ENCODE measurements around the gene RNH1.

Gene RNH1

DNA sequence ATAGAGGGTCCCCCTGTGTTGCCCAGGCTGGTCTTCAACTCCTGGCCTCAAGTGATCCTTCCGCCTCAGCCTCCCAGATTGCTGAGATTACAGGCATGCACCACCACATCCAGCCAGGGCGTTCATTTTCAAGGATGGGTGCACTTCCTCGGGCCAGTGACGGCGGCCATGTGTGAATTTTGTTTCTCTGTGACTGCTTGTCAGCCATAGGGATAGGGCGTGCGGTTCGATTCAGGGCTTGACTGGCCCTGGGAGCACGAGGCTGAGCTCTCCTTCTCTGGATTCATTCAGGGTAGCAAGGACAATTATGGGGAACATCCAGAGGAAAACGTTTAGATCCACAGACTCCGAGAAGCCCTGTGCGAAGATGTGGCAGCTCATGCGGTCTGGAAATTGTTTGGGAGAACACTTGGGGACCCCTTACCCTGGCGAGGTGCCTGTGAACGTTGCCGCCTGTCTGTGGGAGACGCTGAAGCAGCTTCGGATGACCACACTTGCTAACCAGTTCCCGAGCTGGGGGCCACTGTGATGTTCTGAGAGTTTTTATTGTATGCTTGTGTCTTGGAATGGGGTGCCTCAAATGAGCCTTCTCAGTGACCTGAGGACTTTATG lies 54.0 kb downstream of the RNH1 start:
- H3K36me3 ChIP-seq (ENCODE audit: control insufficient read depth, insufficient read depth, low read length) = peaks cover 1% of the 10 kb centered on the region
- H2BK120ac ChIP-seq (ENCODE audit: low read depth, low read length) = no peak overlapping the region
- H3K18ac ChIP-seq (ENCODE audit: low read length) = no peak overlapping the region
- no peak overlapping the region for H4K5ac ChIP-seq (ENCODE audit: low read length)
- no peak overlapping the region for H3K4me2 ChIP-seq (ENCODE audit: low read length)
- no peak for DNase-seq
- no peak overlapping the region for H3K9ac ChIP-seq (ENCODE audit: low read length)
- no peak overlapping the region for H3K4ac ChIP-seq (ENCODE audit: low read depth, low read length)
- no peak overlapping the region for H2AK5ac ChIP-seq (ENCODE audit: low read length)
- H3K4me3 ChIP-seq (ENCODE audit: low read length) = no peak overlapping the region
- H2BK15ac ChIP-seq (replicated peaks; ENCODE audit: low read depth) = no peak overlapping the region
- no peaks in the 10 kb centered on the region for H3K27me3 ChIP-seq (ENCODE audit: insufficient read depth, low read length, poor library complexity)
- H3K4me1 ChIP-seq (ENCODE audit: control insufficient read depth, low read depth, low read length) = no peaks in the 10 kb centered on the region
- no peak overlapping the region for H3K56ac ChIP-seq (ENCODE audit: low read length)
- H3K27ac ChIP-seq (ENCODE audit: low read depth, low read length) = no peak overlapping the region
- peaks cover 59% of the 10 kb centered on the region for H3K79me2 ChIP-seq (ENCODE audit: control insufficient read depth, insufficient read depth, low read length)
- H4K8ac ChIP-seq (ENCODE audit: low read depth, low read length) = no peak overlapping the region
- no CpG with 5 or more reads among the region's 19 CpGs for WGBS (ENCODE audit: extremely low coverage, insufficient coverage, low lambda C conversion rate)
- H2BK5ac ChIP-seq (ENCODE audit: low read length) = no peak overlapping the region
- H3K79me1 ChIP-seq (ENCODE audit: low read length) = peaks cover 34% of the 10 kb centered on the region
- H3K23ac ChIP-seq (ENCODE audit: low read length) = no peak overlapping the region

DNA sequence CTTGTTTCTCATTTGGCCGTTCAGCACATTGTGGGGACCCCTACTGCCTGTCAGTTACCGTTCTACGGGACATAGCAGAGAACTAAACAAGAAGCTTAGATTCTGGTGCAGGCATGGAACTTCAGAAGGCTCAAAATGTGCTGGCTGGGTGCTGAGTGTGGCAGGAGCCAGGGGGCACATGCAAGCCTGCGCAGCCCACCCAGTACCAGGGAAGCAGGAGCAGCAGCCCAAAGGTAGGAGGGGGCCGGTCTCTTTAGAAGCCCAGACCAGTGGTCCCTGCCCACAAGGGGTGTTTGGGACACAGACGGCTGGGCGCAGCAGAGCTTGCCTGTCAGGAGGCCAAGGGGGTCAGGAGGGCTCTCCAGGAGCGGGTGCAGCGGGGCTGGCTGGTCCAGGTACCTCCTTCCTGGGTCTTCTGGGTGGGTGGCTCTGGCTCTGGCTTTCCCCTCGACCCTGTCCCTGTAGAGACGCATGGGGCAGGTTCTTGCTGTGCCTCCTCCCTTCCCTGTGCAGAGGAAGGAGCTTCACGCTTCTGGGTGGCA lies 54.8 kb downstream of the RNH1 start:
- Histone ChIP-seq H2AK5ac (ENCODE audit: low read length) (no peak overlapping the region), H3K18ac (ENCODE audit: low read length) (no peak overlapping the region), H4K8ac (ENCODE audit: low read depth, low read length) (no peak overlapping the region), H3K4ac (ENCODE audit: low read depth, low read length) (no peak overlapping the region), H3K4me2 (ENCODE audit: low read length) (no peak overlapping the region), H3K27ac (ENCODE audit: low read depth, low read length) (no peak overlapping the region), H3K56ac (ENCODE audit: low read length) (no peak overlapping the region), H3K4me1 (ENCODE audit: control insufficient read depth, low read depth, low read length) (no peaks in the 10 kb centered on the region), H3K79me2 (ENCODE audit: control insufficient read depth, insufficient read depth, low read length) (peaks cover 53% of the 10 kb centered on the region), H3K79me1 (ENCODE audit: low read length) (peaks cover 29% of the 10 kb centered on the region), H3K4me3 (ENCODE audit: low read length) (no peak overlapping the region), H3K23ac (ENCODE audit: low read length) (no peak overlapping the region), H2BK120ac (ENCODE audit: low read depth, low read length) (no peak overlapping the region), H3K9ac (ENCODE audit: low read length) (no peak overlapping the region), H4K5ac (ENCODE audit: low read length) (no peak overlapping the region), H3K36me3 (ENCODE audit: control insufficient read depth, insufficient read depth, low read length) (peaks cover 1% of the 10 kb centered on the region), H2BK5ac (ENCODE audit: low read length) (no peak overlapping the region), H3K27me3 (ENCODE audit: insufficient read depth, low read length, poor library complexity) (no peaks in the 10 kb centered on the region), H2BK15ac (replicated peaks; ENCODE audit: low read depth) (no peak overlapping the region)
- no CpG with 5 or more reads among the region's 12 CpGs for WGBS (ENCODE audit: extremely low coverage, insufficient coverage, low lambda C conversion rate)
- no peak for DNase-seq

DNA sequence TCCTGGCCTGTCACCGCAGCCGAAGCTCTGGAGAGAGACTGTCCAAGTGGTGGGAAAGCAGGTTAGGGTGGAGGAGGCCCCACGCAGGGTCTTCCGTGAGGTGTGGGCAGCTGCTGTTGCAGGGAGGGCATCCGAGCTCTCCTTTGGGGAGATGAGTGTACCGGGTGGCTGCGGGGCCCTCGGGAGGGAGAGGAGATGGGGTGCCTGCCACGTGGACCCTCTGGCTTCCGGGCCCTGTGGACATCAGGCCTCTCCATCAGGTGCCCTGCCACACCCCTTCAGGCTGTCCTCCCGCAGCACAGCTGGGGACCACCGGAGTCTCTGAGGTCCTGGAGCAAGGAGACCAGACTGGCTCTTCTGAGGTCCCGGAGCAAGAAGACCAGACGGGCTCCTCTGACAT lies 55.3 kb downstream of the RNH1 start:
- no peak overlapping the region for H2AK5ac ChIP-seq (ENCODE audit: low read length)
- H3K56ac ChIP-seq (ENCODE audit: low read length) = no peak overlapping the region
- H4K8ac ChIP-seq (ENCODE audit: low read depth, low read length) = no peak overlapping the region
- peaks cover 49% of the 10 kb centered on the region for H3K79me2 ChIP-seq (ENCODE audit: control insufficient read depth, insufficient read depth, low read length)
- DNase-seq = no peak
- no peak overlapping the region for H3K23ac ChIP-seq (ENCODE audit: low read length)
- no peak overlapping the region for H2BK15ac ChIP-seq (replicated peaks; ENCODE audit: low read depth)
- H3K27ac ChIP-seq (ENCODE audit: low read depth, low read length) = no peak overlapping the region
- H3K18ac ChIP-seq (ENCODE audit: low read length) = no peak overlapping the region
- peaks cover 26% of the 10 kb centered on the region for H3K79me1 ChIP-seq (ENCODE audit: low read length)
- no peak overlapping the region for H2BK120ac ChIP-seq (ENCODE audit: low read depth, low read length)
- no CpG with 5 or more reads among the region's 14 CpGs for WGBS (ENCODE audit: extremely low coverage, insufficient coverage, low lambda C conversion rate)
- no peak overlapping the region for H3K4me2 ChIP-seq (ENCODE audit: low read length)
- H2BK5ac ChIP-seq (ENCODE audit: low read length) = no peak overlapping the region
- H3K9ac ChIP-seq (ENCODE audit: low read length) = no peak overlapping the region
- H3K4me3 ChIP-seq (ENCODE audit: low read length) = no peak overlapping the region
- no peak overlapping the region for H3K4ac ChIP-seq (ENCODE audit: low read depth, low read length)
- H3K27me3 ChIP-seq (ENCODE audit: insufficient read depth, low read length, poor library complexity) = no peaks in the 10 kb centered on the region
- peaks cover 1% of the 10 kb centered on the region for H3K36me3 ChIP-seq (ENCODE audit: control insufficient read depth, insufficient read depth, low read length)
- no peaks in the 10 kb centered on the region for H3K4me1 ChIP-seq (ENCODE audit: control insufficient read depth, low read depth, low read length)
- H4K5ac ChIP-seq (ENCODE audit: low read length) = no peak overlapping the region

DNA sequence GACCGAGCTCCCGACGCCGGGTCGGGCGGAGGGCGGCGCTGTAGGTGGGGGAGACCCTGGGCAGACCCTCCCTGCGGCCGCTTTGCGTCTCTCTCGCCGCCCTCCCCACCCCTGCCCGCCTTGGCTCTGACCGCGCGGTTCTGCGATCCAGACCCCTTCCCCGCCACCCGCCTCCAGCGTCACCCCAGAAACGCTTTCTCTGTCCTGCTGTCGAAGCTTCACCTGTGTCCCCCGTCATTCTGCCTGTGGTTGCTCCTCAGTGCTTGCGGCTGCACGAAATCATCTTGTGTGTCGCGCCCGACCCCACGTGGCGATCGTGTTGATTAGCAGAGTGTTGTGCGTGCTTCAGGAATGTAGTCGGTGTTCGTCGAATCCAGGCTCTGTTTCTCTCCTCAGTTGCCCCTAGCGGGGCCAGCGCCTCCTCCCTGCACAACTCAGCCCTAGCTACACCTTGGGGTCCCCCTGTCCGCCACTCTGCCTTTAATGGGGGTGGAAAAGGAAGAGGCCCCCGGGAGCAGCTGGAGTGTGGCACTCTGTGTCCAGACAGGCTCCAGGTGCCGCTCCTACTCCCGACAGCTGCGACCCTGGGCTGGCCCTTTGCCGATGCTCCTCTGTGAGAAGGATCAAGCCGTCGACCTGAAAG lies 56.1 kb downstream of the RNH1 start:
- no peaks in the 10 kb centered on the region for H3K4me1 ChIP-seq (ENCODE audit: control insufficient read depth, low read depth, low read length)
- H3K4me3 ChIP-seq (ENCODE audit: low read length) = peak overlapping the region; percentile 67
- H3K56ac ChIP-seq (ENCODE audit: low read length) = peak overlapping the region; percentile 93
- H3K4ac ChIP-seq (ENCODE audit: low read depth, low read length) = no peak overlapping the region
- H3K79me2 ChIP-seq (ENCODE audit: control insufficient read depth, insufficient read depth, low read length) = peaks cover 44% of the 10 kb centered on the region
- H4K8ac ChIP-seq (ENCODE audit: low read depth, low read length) = no peak overlapping the region
- no peak overlapping the region for H2BK5ac ChIP-seq (ENCODE audit: low read length)
- WGBS (ENCODE audit: extremely low coverage, insufficient coverage, low lambda C conversion rate) = no CpG with 5 or more reads among the region's 46 CpGs
- H2AK5ac ChIP-seq (ENCODE audit: low read length) = no peak overlapping the region
- no peak overlapping the region for H3K23ac ChIP-seq (ENCODE audit: low read length)
- H3K4me2 ChIP-seq (ENCODE audit: low read length) = peak overlapping the region; percentile 76
- no peak overlapping the region for H4K5ac ChIP-seq (ENCODE audit: low read length)
- DNase-seq = peak; percentile 84
- peak overlapping the region; percentile 88 for H3K9ac ChIP-seq (ENCODE audit: low read length)
- H2BK15ac ChIP-seq (replicated peaks; ENCODE audit: low read depth) = no peak overlapping the region
- no peak overlapping the region for H3K27ac ChIP-seq (ENCODE audit: low read depth, low read length)
- no peak overlapping the region for H2BK120ac ChIP-seq (ENCODE audit: low read depth, low read length)
- peaks cover 1% of the 10 kb centered on the region for H3K36me3 ChIP-seq (ENCODE audit: control insufficient read depth, insufficient read depth, low read length)
- no peak overlapping the region for H3K18ac ChIP-seq (ENCODE audit: low read length)
- no peaks in the 10 kb centered on the region for H3K27me3 ChIP-seq (ENCODE audit: insufficient read depth, low read length, poor library complexity)
- peaks cover 26% of the 10 kb centered on the region for H3K79me1 ChIP-seq (ENCODE audit: low read length)

DNA sequence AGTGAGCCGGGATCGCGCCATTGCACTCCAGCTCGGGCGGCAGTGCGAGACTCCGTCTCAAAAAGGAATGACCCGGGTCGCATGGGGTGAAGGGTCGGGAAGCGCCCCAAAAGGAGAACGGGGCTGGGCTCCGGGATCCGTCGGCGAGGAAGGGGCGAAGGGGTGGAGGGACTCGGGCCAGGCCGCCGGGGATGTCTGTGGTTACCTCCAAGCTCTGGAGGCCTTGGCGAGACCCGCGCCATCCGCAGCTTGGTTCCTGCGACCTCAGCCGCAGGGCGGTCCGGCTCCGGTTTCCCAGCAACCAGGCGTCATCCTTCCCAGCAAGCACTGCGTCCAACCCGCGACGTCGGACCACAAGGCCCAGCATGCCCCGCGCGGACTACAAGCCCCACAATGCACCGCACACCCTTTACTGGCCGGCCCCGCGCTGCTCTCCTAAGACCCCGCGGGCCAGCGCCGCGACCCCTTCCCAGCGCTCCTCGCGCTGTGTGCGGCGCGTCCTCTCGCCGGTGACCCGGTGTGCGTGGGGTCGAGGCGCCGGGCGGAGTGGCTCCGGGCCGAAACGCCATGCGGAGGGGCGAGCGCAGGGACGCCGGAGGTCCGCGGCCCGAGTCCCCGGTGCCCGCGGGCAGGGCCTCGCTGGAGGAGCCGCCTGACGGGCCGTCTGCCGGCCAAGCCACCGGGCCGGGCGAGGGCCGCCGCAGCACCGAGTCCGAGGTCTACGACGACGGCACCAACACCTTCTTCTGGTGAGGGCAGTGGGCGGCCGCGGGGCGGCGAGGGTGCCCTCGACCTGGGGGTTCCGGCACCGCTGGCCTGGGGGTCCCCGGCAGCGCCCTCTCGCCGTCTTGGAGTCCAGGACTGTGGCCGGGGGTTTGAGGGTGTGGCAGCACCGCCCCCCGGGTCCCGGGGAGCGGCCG lies 56.9 kb downstream of the RNH1 start, which contains the start of gene PTDSS2:
Gene PTDSS2, plus strand, starts transcription at position 391 of the 920 bp plus-strand sequence. Its CDS starts 177 bp downstream, at position 568.
- no CpG with 5 or more reads among the region's 108 CpGs for WGBS (ENCODE audit: extremely low coverage, insufficient coverage, low lambda C conversion rate)
- H3K4me3 ChIP-seq (ENCODE audit: low read length) = peak within 1 kb of the TSS; percentile 67
- no peak within 1 kb of the TSS for H4K8ac ChIP-seq (ENCODE audit: low read depth, low read length)
- H2AK5ac ChIP-seq (ENCODE audit: low read length) = peak within 1 kb of the TSS; percentile 92
- H3K18ac ChIP-seq (ENCODE audit: low read length) = peak within 1 kb of the TSS; percentile 51
- peak within 1 kb of the TSS; percentile 89 for H3K9ac ChIP-seq (ENCODE audit: low read length)
- peak within 1 kb of the TSS; percentile 94 for H3K56ac ChIP-seq (ENCODE audit: low read length)
- peaks cover 36% of the 10 kb centered on the region for H3K79me2 ChIP-seq (ENCODE audit: control insufficient read depth, insufficient read depth, low read length)
- H4K5ac ChIP-seq (ENCODE audit: low read length) = no peak within 1 kb of the TSS
- H3K79me1 ChIP-seq (ENCODE audit: low read length) = peaks cover 22% of the 10 kb centered on the region
- H3K27me3 ChIP-seq (ENCODE audit: insufficient read depth, low read length, poor library complexity) = no peaks in the 10 kb centered on the region
- H3K23ac ChIP-seq (ENCODE audit: low read length) = peak within 1 kb of the TSS; percentile 74
- peak within 1 kb of the TSS; percentile 76 for H3K4me2 ChIP-seq (ENCODE audit: low read length)
- peak within 1 kb of the TSS; percentile 57 for H3K4ac ChIP-seq (ENCODE audit: low read depth, low read length)
- no peak within 1 kb of the TSS for H2BK120ac ChIP-seq (ENCODE audit: low read depth, low read length)
- H3K27ac ChIP-seq (ENCODE audit: low read depth, low read length) = peak within 1 kb of the TSS; percentile 68
- no peaks in the 10 kb centered on the region for H3K4me1 ChIP-seq (ENCODE audit: control insufficient read depth, low read depth, low read length)
- H3K36me3 ChIP-seq (ENCODE audit: control insufficient read depth, insufficient read depth, low read length) = peaks cover 1% of the 10 kb centered on the region
- H2BK5ac ChIP-seq (ENCODE audit: low read length) = no peak within 1 kb of the TSS
- no peak within 1 kb of the TSS for H2BK15ac ChIP-seq (replicated peaks; ENCODE audit: low read depth)
- peak; percentile 99 for DNase-seq
